NCI-H446 treated with DMSO at 0.1 percent for 48 hours (cell line): ENCODE results near the gene QRSL1.
"Not testable (repeated sequence)": the region's sequence is repeated elsewhere in the genome, so short reads cannot be mapped to it uniquely, and the experiment has no call there.

ENCODE experiments used
- DNase-seq: peaks from one replicate; lab custom pipeline; 2025; lab: John Stamatoyannopoulos, UW

The QRSL1 gene

GRCh38 chr6:106623039-106623438 is 6.3 kb upstream of the QRSL1 start:
- no peak for DNase-seq

GRCh38 chr6:106626485-106626884 is 2.9 kb upstream of the QRSL1 start:
- no peak for DNase-seq

GRCh38 chr6:106627760-106628159 is 1.6 kb upstream of the QRSL1 start:
- not testable (repeated sequence) for DNase-seq

- DNase-seq = no peak
Observed at GRCh38 chr6:106628658-106629102, 698 bp upstream of the QRSL1 start.

GRCh38 chr6:106629859-106630163 is 433 bp downstream of the QRSL1 start:
- DNase-seq = no peak

- no peak for DNase-seq
Observed at GRCh38 chr6:106630366-106630765, 988 bp downstream of the QRSL1 start.

GRCh38 chr6:106631346-106631745 is 2.0 kb downstream of the QRSL1 start:
- DNase-seq = no peak

GRCh38 chr6:106634565-106634964 is 5.2 kb downstream of the QRSL1 start:
- DNase-seq = no peak

GRCh38 chr6:106637051-106637716 is 7.8 kb downstream of the QRSL1 start:
- DNase-seq = no peak

- no peak for DNase-seq
Observed at GRCh38 chr6:106637717-106638341, 8.5 kb downstream of the QRSL1 start.

- no peak for DNase-seq
Observed at GRCh38 chr6:106639812-106640211, 10.4 kb downstream of the QRSL1 start.

GRCh38 chr6:106642476-106642875 is 13.1 kb downstream of the QRSL1 start:
- no peak for DNase-seq

GRCh38 chr6:106643061-106643460 is 13.7 kb downstream of the QRSL1 start:
- DNase-seq = no peak

- DNase-seq = no peak
Observed at GRCh38 chr6:106648651-106649308, 19.4 kb downstream of the QRSL1 start.

GRCh38 chr6:106658469-106658868 is 29.1 kb downstream of the QRSL1 start:
- DNase-seq = no peak

- DNase-seq = no peak
Observed at GRCh38 chr6:106659859-106660258, 30.5 kb downstream of the QRSL1 start.

GRCh38 chr6:106662458-106662857 is 33.1 kb downstream of the QRSL1 start:
- no peak for DNase-seq

- no peak for DNase-seq
Observed at GRCh38 chr6:106666282-106667021, 37.1 kb downstream of the QRSL1 start.

GRCh38 chr6:106667022-106667402 is 37.6 kb downstream of the QRSL1 start:
- no peak for DNase-seq

- DNase-seq = no peak
Observed at GRCh38 chr6:106670236-106670635, 40.9 kb downstream of the QRSL1 start.

- DNase-seq = no peak
Observed at GRCh38 chr6:106671651-106672050, 42.3 kb downstream of the QRSL1 start.

GRCh38 chr6:106674541-106675229 is 45.3 kb downstream of the QRSL1 start:
- no peak for DNase-seq
